Measurements from ENCODE around the gene KPNA2. TPM values are rescaled to one million over a fixed set of nuclear protein-coding genes. Genes with fewer than 3 reads are reported as not detected.
"Not testable (repeated sequence)": the region's sequence is repeated elsewhere in the genome, so short reads cannot be mapped to it uniquely, and the experiment has no call there.

Gene KPNA2
- total RNA-seq, 1 donor from 2014 or later, result 179 TPM

GRCh38 chr17:68053231-68054013 lies 17.9 kb downstream of the KPNA2 start:
- intact Hi-C loops (cut with micrococcal nuclease), result no loop called here

- intact Hi-C loops (cut with micrococcal nuclease), result no loop called here
These were observed 18.9 kb downstream of the KPNA2 start for GRCh38 chr17:68054296-68054900.

GRCh38 chr17:68057531-68057952 lies 22.0 kb downstream of the KPNA2 start:
- intact Hi-C loops (cut with micrococcal nuclease), result loop anchor here (1.0 to 5.0 kb wide), 5 partner anchors 115 to 409 kb away; no protein-coding TSS in a partner anchor

GRCh38 chr17:68060336-68060735 lies 24.8 kb downstream of the KPNA2 start:
- intact Hi-C loops (cut with micrococcal nuclease), result no loop called here

- intact Hi-C loops (cut with micrococcal nuclease), result no loop called here
These were observed 26.2 kb downstream of the KPNA2 start for GRCh38 chr17:68061512-68062313.

- intact Hi-C loops (cut with micrococcal nuclease), result not testable (repeated sequence)
These were observed 29.8 kb downstream of the KPNA2 start for GRCh38 chr17:68065366-68065765.

- intact Hi-C loops (cut with micrococcal nuclease), result not testable (repeated sequence)
These were observed 33.0 kb downstream of the KPNA2 start for GRCh38 chr17:68068512-68068911.

GRCh38 chr17:68070582-68071444 lies 35.3 kb downstream of the KPNA2 start:
- intact Hi-C loops (cut with micrococcal nuclease), result not testable (repeated sequence)

GRCh38 chr17:68074279-68074678 lies 38.7 kb downstream of the KPNA2 start:
- intact Hi-C loops (cut with micrococcal nuclease), result no loop called here

- intact Hi-C loops (cut with micrococcal nuclease), result not testable (repeated sequence)
These were observed 40.5 kb downstream of the KPNA2 start for GRCh38 chr17:68075953-68076607.

- intact Hi-C loops (cut with micrococcal nuclease), result not testable (repeated sequence)
These were observed 42.0 kb downstream of the KPNA2 start for GRCh38 chr17:68077498-68077897.

GRCh38 chr17:68080411-68081150 lies 45.0 kb downstream of the KPNA2 start:
- intact Hi-C loops (cut with micrococcal nuclease), result no loop called here

GRCh38 chr17:68081305-68082265 lies 46.0 kb downstream of the KPNA2 start:
- intact Hi-C loops (cut with micrococcal nuclease), result not testable (repeated sequence)

- intact Hi-C loops (cut with micrococcal nuclease), result no loop called here
These were observed 50.3 kb downstream of the KPNA2 start for GRCh38 chr17:68085771-68086381.

- intact Hi-C loops (cut with micrococcal nuclease), result not testable (repeated sequence)
These were observed 51.1 kb downstream of the KPNA2 start for GRCh38 chr17:68086666-68087065.

GRCh38 chr17:68087131-68087623 lies 51.6 kb downstream of the KPNA2 start:
- intact Hi-C loops (cut with micrococcal nuclease), result not testable (repeated sequence)

- intact Hi-C loops (cut with micrococcal nuclease), result no loop called here
These were observed 52.3 kb downstream of the KPNA2 start for GRCh38 chr17:68087851-68088250.

- intact Hi-C loops (cut with micrococcal nuclease), result no loop called here
These were observed 54.3 kb downstream of the KPNA2 start for GRCh38 chr17:68089881-68090280.

Data from T-helper 1 cell treated with Interleukin-12 subunit alpha and Interleukin-12 subunit beta and Interleukin-4 antibody, amounts not matched to agents 30 ng/mL and 1 ng/mL, for 36 hours (primary cell).